Breast epithelium (tissue), 4 donors: ENCODE data around the gene AK8. TPM values are rescaled to one million over a fixed set of nuclear protein-coding genes. Genes with fewer than 3 reads are reported as not detected.

Source experiments
- DNase-seq, 2 donors: peaks; one replicate each; pipeline ENCODE4 v3.0.0-alpha.2; 2019; ENCODE audit warnings: low spot score in 2 of 2
- H3K27ac ChIP-seq, 2 donors: fragments of 200-600 bp; sonication (generic) in 1 of 2; one replicate each; pipeline ENCODE4 v1.5.1; 2016 to 2019; ENCODE audit warnings: mild to moderate bottlenecking in 1 of 2
- H3K27me3 ChIP-seq, 2 donors: fragments of 200-600 bp; sonication (generic) in 1 of 2; one replicate each; pipeline versions ENCODE4 v1.5.1 to v1.6.0; 2017 to 2019; ENCODE audit warnings: control low read depth in 1 of 2, mild to moderate bottlenecking in 1 of 2
- H3K36me3 ChIP-seq: fragments of 200-600 bp; one replicate; pipeline ENCODE4 v1.5.1; 2019
- H3K4me1 ChIP-seq, 2 donors: fragments of 200-600 bp; sonication (generic); one replicate each; pipeline ENCODE4 v1.5.1; 2016 to 2019; ENCODE audit warnings: control low read depth in 1 of 2
- H3K4me3 ChIP-seq, 3 donors: fragments of 200-600 bp; sonication (generic); 1 replicate in 2 of 3; 2 replicates in 1 of 3; pipeline ENCODE4 v1.5.1; 2016 to 2019; ENCODE audit warnings: mild to moderate bottlenecking in 3 of 3, moderate library complexity in 2 of 3
- H3K9me3 ChIP-seq, 2 donors: fragments of 200-600 bp; sonication (generic) in 1 of 2; one replicate each; pipeline ENCODE4 v1.5.1; 2016 to 2019; ENCODE audit warnings: control low read depth in 1 of 2
- POLR2A ChIP-seq: fragments of 450-650 bp; IDR thresholded peaks from one replicate; pipeline ENCODE4 v1.6.1; 2016; ENCODE audit warnings: antibody characterized with exemption, mild to moderate bottlenecking, moderate library complexity
- POLR2AphosphoS5 ChIP-seq, 3 donors: sonication (generic); formaldehyde crosslinking; IDR thresholded peaks; one replicate each; pipeline ENCODE4 v1.6.1; 2017; ENCODE audit warnings: antibody characterized with exemption in 3 of 3
- intact Hi-C: fragments of 100-400 bp; cut with DNase I; formaldehyde crosslinking; loops from one replicate; pipeline ENCODE4 v1.15.1; 2023; ENCODE audit warnings: low total_unique reads
- total RNA-seq, 3 donors: library from RNA; depleted of rRNA; stranded (reverse); fragments of >200 nt; gene quantifications; one replicate each; pipeline ENCODE4 v1.1.0, GENCODE V29; 2016
- TF ChIP-seq, protein P1 (sequence below), 3 donors: fragments of 450-650 bp; IDR thresholded peaks; one replicate each; pipeline ENCODE4 v1.5.1; 2016 to 2017; ENCODE audit warnings: antibody characterized with exemption in 3 of 3, mild to moderate bottlenecking in 3 of 3, moderate library complexity in 3 of 3

Gene AK8
- total RNA-seq, 3 donors from 2014 or later = 0.66 to 2.6 (median 1.0) TPM

DNA sequence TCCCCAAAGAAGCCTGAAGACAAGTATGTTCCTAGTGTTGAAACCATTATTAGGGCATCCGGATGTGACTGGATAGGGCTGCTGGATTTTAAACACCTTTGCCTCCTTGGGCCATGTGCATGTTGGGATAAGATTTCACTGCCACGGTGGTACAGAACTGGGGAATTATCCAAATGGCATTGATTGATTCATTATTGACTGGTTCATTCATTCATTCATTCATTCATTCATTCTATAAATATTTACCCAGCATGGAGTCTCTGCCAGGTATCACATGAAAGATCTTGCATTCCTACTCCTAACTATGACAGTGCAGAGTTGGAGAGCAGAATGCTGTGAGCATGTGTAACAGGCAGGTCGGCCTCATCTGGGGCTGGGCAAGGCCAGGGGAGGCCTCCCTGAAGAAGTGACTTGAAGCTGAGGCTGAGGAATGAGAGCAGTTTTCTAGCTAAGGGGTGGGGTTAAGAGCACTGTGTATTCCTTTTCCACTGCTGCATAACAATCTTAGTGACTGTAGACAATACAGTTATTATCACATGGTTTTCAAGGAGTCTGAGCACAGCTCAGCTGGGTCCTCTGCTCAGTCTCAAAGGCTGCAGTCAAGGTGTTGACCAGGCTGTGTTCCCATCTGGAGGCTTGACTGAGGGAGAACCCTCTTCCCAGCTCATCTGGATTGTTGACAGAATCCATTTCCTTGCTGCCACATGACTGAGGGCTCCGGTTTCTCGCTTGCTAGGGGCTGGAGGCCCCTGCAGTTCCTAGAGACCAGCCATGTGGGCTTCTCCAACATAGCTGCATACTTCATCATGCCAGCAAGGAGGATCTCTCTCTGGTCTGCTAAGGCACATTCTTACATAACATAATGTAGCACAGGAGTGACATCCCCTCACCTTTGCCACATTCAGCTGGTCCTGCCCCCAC lies 35.7 kb downstream of the AK8 start:
- intact Hi-C loops = no loop called here
- Histone ChIP-seq H3K27ac (no peak overlapping the region), H3K27me3 (no peaks in the 10 kb centered on the region), H3K9me3 (no peaks in the 10 kb centered on the region), H3K4me3 (no peak overlapping the region), H3K36me3 (no peaks in the 10 kb centered on the region), H3K4me1 (no peaks in the 10 kb centered on the region)
- DNase-seq = no peak
- TF ChIP-seq POLR2AphosphoS5 (IDR thresholded peaks at IDR 0.05) (no peak), POLR2A (no peak)
- TF ChIP-seq, protein P1, sequence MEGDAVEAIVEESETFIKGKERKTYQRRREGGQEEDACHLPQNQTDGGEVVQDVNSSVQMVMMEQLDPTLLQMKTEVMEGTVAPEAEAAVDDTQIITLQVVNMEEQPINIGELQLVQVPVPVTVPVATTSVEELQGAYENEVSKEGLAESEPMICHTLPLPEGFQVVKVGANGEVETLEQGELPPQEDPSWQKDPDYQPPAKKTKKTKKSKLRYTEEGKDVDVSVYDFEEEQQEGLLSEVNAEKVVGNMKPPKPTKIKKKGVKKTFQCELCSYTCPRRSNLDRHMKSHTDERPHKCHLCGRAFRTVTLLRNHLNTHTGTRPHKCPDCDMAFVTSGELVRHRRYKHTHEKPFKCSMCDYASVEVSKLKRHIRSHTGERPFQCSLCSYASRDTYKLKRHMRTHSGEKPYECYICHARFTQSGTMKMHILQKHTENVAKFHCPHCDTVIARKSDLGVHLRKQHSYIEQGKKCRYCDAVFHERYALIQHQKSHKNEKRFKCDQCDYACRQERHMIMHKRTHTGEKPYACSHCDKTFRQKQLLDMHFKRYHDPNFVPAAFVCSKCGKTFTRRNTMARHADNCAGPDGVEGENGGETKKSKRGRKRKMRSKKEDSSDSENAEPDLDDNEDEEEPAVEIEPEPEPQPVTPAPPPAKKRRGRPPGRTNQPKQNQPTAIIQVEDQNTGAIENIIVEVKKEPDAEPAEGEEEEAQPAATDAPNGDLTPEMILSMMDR (IDR thresholded peaks at IDR 0.05) = no peak

DNA sequence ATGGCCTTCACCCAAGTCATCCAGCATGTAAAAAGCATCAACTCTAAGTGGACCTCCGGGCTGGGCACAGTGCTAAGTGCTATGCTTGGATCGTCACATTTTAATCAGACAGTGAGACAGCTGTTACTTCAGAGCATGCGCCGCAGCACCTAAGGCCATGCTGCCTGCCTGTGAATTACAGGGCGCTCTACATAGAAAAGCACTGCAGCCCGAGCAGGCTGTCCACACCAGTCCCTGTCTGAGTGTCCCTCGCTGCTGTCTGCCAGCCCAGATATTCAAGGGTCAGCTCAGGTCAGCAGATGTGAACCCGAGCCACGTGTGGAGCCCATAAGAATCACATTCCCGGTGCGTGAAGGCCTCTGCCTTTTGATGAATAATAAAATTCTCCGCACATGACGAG lies 37.1 kb downstream of the AK8 start:
- H3K36me3 ChIP-seq = no peaks in the 10 kb centered on the region
- no peaks in the 10 kb centered on the region for H3K9me3 ChIP-seq
- no peaks in the 10 kb centered on the region for H3K4me1 ChIP-seq
- H3K27me3 ChIP-seq = no peaks in the 10 kb centered on the region
- intact Hi-C loops = no loop called here
- no peak overlapping the region for H3K27ac ChIP-seq
- no peak for DNase-seq
- TF ChIP-seq POLR2AphosphoS5 (IDR thresholded peaks at IDR 0.05) (no peak), POLR2A (no peak)
- TF ChIP-seq, protein P1 (IDR thresholded peaks at IDR 0.05) = no peak
- no peak overlapping the region for H3K4me3 ChIP-seq

DNA sequence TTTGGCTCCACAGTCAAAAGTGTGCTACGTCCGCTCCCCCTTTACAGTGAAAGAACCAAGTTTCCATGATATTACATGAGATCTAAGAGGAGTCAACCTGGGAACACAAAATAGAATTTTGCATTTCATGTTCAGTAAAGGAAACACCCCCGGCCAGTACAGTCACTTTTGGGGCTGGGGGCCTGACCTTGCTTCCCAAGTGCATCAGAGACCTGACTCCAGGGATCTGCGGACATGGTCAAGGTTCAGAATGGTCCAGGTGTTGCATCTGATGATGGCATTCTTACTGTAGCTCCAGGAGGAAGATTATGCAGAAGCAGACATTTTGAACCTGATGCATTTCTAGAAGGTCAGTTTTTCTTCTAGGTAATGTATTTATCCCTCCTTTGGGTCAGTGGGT lies 39.8 kb downstream of the AK8 start:
- no peaks in the 10 kb centered on the region for H3K36me3 ChIP-seq
- no peak overlapping the region for H3K27ac ChIP-seq
- no peak for DNase-seq
- intact Hi-C loops = no loop called here
- H3K27me3 ChIP-seq = no peaks in the 10 kb centered on the region
- H3K4me3 ChIP-seq = no peak overlapping the region
- H3K4me1 ChIP-seq = no peaks in the 10 kb centered on the region
- TF ChIP-seq, protein P1 (IDR thresholded peaks at IDR 0.05) = no peak
- no peak for TF ChIP-seq POLR2A
- no peak for TF ChIP-seq POLR2AphosphoS5 (IDR thresholded peaks at IDR 0.05)
- no peaks in the 10 kb centered on the region for H3K9me3 ChIP-seq

DNA sequence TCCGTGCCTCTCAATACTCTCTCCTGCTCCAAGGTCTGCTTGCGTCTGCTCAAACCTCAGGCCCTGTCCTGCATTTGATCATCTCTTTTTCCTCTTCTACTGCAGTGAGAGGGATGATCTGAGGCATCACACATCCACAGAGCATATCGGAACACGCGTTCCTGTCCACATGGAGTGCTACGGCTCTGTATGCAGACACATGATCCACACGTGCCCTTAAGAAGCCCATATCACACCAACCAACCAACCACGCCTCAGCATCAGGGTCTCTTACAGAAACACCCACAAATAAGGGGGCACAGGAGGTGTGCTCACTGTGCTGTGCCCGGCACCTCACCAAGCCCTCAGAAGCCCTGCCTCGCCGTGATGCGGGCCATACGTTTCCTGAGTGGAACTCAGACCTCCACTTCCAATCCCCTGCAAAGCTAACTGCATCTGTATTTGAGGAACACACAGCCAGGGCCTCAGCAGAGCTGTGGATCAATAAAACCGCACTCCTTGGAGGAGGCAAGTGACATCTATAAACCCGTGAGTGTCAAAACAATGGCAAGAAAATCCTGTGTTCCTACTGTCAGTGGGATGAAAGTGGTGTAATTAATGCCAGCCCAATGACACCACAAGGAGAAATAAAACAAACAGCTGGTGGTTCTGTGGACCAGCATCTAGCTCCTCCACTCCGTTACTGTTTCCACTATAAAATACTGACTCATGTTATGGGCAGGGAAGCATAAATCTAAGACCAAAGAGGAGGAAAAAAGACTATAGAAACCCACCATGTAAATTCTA lies 40.4 kb downstream of the AK8 start:
- no peaks in the 10 kb centered on the region for H3K9me3 ChIP-seq
- no peaks in the 10 kb centered on the region for H3K27me3 ChIP-seq
- TF ChIP-seq, protein P1 (IDR thresholded peaks at IDR 0.05) = no peak
- TF ChIP-seq POLR2A (no peak), POLR2AphosphoS5 (IDR thresholded peaks at IDR 0.05) (no peak)
- DNase-seq = no peak
- no peaks in the 10 kb centered on the region for H3K36me3 ChIP-seq
- H3K27ac ChIP-seq = no peak overlapping the region
- intact Hi-C loops = no loop called here
- H3K4me3 ChIP-seq = no peak overlapping the region
- H3K4me1 ChIP-seq = no peaks in the 10 kb centered on the region

DNA sequence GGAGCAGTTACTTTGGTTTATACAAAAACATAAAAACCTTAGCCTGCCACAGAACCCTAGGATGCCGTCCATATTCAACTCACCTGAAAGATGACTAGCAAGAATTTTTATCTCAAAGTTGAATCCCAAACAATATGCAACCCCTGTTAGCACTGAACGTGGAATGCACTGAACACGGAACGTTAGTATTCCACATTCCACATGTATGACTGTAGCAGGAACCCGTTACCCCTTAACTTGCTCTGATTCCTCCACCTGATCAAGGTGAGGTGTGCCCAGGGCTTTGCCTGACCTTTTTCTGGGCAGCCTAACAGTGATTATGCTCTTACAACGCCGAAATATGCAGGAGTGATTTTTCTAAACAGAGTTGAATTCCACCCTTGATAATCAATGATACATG lies 43.7 kb downstream of the AK8 start:
- no peak overlapping the region for H3K27ac ChIP-seq
- H3K27me3 ChIP-seq = no peaks in the 10 kb centered on the region
- no peaks in the 10 kb centered on the region for H3K36me3 ChIP-seq
- no peak overlapping the region for H3K4me3 ChIP-seq
- H3K9me3 ChIP-seq = no peaks in the 10 kb centered on the region
- TF ChIP-seq, protein P1 (IDR thresholded peaks at IDR 0.05) = no peak
- no peak for TF ChIP-seq POLR2AphosphoS5 (IDR thresholded peaks at IDR 0.05)
- no peak for TF ChIP-seq POLR2A
- DNase-seq = no peak
- no peaks in the 10 kb centered on the region for H3K4me1 ChIP-seq
- intact Hi-C loops = no loop called here
